GM12891 (cell line): ENCODE measurements around the gene FAM240A.

ENCODE experiments used
- DNase-seq: peaks from one replicate; pipeline ENCODE4 v3.0.0; 2011; ENCODE audit warnings: low spot score; ENCODE audit not compliant: insufficient read length
- FAIRE-seq: peaks from 2 replicates; lab custom pipeline; 2011; peaks lifted over from hg19 to GRCh38; lab: Jason Lieb, UNC
- PAX5 ChIP-seq: IDR thresholded peaks from 2 replicates; pipeline ENCODE4 v1.6.1; 2011; ENCODE audit warnings: low read length, moderate library complexity, mild to moderate bottlenecking; ENCODE audit not compliant: insufficient read depth, severe bottlenecking
- POLR2A ChIP-seq: IDR thresholded peaks from 2 replicates; pipeline ENCODE4 v1.6.1; 2011; ENCODE audit warnings: low read depth, low read length, control low read depth
- POLR2AphosphoS5 ChIP-seq: IDR thresholded peaks from 2 replicates; pipeline ENCODE4 v1.6.1; 2011; ENCODE audit warnings: low read depth, low read length, control low read depth
- POU2F2 ChIP-seq: IDR thresholded peaks from 2 replicates; pipeline ENCODE4 v1.6.1; 2011; ENCODE audit warnings: low read depth, mild to moderate bottlenecking, control low read depth, low read length, moderate library complexity
- SPI1 ChIP-seq: IDR thresholded peaks from 2 replicates; pipeline ENCODE4 v1.6.1; 2011; ENCODE audit warnings: low read depth, low read length, control low read depth
- TAF1 ChIP-seq: IDR thresholded peaks from 2 replicates; pipeline ENCODE4 v1.6.1; 2011; ENCODE audit warnings: low read depth, low read length, control low read depth

Gene FAM240A

DNA sequence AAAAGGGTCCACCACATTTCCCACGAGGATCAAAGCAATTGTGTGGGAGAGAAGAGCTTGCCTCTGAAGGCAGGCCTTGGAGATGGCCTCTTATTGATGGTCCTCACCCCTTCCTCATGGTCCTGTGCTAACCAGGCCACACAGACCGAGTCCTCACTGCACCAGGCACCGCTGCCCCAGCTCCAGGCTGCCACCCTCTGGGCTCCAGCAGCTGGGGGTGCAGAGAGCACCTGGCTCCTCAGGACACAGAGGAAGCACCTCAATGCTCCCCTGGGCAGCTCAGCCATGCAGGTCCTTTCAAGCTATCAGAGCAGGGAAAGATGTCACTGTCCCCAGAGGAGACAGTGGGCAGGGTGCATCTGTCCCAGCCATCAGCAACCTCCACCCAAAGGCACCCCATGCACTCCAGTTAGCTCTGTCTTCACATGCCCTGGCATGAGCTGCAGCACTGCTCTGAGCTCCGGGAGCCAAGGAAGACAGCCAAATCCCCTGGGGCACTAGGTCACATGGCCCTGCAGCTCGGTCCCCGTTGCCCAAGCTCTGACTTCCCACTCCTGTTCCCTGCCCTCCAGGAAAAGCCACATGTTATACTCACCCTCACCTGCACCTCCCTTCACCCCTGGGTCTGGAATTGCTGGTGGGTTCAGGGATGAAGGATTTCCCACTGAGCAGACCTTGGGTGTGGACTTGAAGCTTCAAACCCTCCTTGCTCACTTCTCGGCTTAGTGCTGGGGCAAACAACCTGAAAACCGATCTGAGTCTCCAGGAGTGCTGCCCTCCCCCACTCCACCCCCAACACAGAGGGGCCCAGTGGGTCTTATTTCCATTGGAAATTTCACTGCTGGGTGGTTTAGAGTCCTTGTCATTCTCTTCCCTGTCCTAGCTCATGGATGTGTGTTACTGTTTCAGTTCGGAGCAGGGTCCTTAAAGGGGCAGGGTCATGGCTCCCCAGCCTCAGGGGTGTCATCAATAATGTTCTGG is 48.5 kb downstream of the FAM240A start:
- FAIRE-seq (no peak), DNase-seq (peak; percentile 5)
- TF ChIP-seq POU2F2, result no peak
- TF ChIP-seq POLR2AphosphoS5, result no peak

- no peak for TF ChIP-seq PAX5
- TF ChIP-seq POLR2A, result no peak
- no peak for TF ChIP-seq TAF1
- TF ChIP-seq SPI1, result no peak
- TF ChIP-seq POLR2AphosphoS5, result no peak
- TF ChIP-seq POU2F2, result no peak
- DNase-seq (no peak), FAIRE-seq (no peak)
These were observed 49.7 kb downstream of the FAM240A start for GRCh38 chr3:46661776-46662766.

- DNase-seq (no peak), FAIRE-seq (no peak)
- TF ChIP-seq TAF1 (no peak), POLR2A (no peak), POLR2AphosphoS5 (no peak), POU2F2 (no peak), SPI1 (no peak), PAX5 (no peak)
These were observed 50.6 kb downstream of the FAM240A start for GRCh38 chr3:46662771-46663551.

DNA sequence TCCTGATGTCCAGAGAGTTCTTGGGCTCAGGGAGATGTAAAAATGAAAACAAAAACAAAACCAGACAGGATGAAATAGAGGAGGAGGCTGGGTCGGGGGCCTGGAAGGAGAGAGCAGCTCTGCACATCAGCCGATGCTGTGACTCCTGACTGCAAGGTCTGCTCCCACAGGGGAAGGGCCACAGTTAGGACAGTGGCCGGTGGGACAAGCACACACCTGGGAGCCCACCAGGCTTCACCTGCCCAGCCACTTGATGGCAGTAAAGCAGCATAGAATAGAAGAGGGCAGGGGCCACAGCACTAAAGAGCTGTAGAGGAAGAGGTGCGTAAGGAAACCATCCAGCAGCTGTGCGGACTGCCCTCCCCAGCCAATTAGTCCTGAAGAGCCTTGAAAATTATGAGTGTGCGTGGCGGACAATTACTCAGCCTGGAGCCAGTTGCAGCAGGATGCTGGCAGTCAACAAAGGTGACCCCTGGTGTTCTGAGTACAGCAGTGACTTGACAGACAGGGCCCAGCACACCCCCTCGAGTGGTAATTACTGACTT is 51.3 kb downstream of the FAM240A start:
- FAIRE-seq (no peak), DNase-seq (peak; percentile 6)
- no peak for TF ChIP-seq POLR2AphosphoS5
- TF ChIP-seq POLR2A, result no peak
- TF ChIP-seq PAX5, result no peak
- no peak for TF ChIP-seq TAF1
- no peak for TF ChIP-seq SPI1
- no peak for TF ChIP-seq POU2F2

DNA sequence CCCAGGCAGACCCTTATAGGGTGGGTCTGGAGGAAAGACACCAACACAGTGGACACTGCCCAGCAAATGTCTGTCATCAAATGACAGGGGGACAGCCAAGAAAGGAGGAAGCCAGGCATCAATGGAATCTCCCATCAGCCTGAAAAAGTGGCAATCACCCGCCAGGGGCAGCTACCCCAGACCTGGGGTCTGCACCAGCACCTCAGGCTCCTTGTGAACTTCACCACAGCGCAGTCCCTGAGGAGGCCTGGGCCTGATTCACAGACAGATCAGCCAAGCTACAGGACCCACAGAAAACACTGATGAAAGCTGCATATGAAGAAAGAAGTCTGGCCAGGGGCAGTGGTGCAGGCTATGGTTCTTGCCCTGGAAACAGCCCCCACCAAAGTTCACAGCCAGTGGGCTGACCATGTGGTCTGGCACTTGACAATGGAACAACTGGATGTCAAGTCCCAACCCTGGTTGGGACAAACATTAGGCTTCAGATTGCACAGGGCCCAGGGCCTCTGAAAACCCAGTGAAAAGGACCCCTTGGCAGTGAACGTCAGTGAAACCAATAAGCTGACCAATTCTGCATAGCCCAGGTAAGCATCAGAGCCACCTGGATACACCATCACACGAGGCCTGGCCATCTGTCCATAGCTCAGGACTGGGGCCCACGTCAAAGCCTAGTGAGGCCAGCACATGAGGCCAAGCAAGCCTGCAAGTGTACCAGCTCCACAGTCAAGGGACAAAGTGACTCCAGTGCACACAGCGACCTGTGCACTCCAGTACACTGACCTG is 52.1 kb downstream of the FAM240A start:
- FAIRE-seq (no peak), DNase-seq (no peak)
- TF ChIP-seq POLR2AphosphoS5 (no peak), TAF1 (no peak), PAX5 (no peak)

DNA sequence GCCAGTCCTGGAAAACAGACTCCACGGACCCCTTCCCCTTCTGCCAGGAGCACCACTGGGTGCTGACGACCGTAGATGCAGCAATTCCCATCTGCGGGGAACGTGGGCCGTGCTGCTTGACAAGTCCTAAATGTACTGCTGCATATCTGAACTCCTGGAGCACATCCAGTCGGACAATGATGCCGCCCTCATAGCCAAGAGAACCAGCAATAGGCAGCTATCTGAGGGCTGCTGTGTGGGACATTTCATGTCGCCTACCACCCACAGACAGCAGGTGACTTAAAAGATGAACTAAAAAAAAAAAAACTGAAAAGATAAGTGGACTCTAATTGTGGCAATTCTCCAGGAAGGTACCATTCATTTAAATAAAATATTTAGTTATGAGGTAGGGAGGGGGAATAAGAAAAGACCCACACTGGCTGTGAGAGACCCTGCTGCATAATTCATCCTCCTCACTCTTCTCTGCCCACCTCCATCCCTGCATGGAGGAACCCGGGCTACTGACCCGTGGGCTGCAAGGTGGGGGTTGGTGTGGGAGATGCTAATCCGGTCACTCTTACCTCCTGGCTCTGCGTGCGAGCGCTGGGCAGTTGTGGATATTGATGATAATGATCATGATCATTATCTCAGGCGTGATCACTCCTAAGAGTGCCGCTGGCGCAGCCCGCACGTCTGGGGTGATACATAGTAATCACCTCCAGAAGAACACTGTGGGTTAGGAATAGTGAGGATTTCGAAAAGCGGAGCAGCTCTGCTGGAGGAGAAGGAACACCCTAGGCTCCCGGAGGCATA is 52.8 kb downstream of the FAM240A start:
- DNase-seq (no peak), FAIRE-seq (no peak)
- TF ChIP-seq POLR2A (no peak), TAF1 (no peak), POU2F2 (no peak), POLR2AphosphoS5 (no peak), PAX5 (no peak)

DNA sequence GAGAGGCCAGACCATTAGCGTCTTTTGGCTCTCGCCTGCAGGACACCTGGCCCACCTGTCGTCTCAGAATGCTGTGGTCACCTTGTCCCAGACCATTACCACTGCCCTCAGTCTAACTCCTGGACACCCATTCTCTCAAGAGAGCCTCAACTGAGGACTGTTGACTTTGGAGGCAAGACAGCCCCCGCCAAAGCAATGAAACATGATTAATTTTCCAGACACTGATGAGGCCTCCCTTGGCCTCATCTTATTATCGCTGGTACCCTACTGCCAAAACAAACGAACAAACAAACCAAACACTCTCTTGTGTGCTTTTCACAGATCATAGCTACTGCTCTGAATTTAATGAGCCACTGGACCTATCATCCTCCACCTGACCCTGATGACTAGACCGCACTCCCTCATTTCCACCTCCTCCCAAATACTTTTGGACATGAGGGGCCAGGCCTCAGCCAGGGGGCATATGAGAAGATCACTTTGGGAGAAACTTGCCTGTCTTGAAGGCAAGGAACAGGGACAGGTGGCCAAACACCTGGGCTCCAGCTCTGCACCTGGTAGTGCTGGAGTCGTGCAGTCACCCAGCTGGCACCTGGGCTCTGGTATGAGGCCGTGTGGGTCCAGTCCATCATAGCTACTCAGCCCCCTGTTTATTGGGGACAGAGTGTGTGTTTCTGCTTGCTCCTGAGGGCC is 53.6 kb downstream of the FAM240A start:
- no peak for FAIRE-seq
- peak; percentile 1 for DNase-seq
- no peak for TF ChIP-seq POU2F2
- no peak for TF ChIP-seq POLR2A
- TF ChIP-seq POLR2AphosphoS5, result no peak
- no peak for TF ChIP-seq TAF1
- TF ChIP-seq SPI1, result no peak
- TF ChIP-seq PAX5, result no peak
